GM12878 (cell line): Measurements from ENCODE around the gene TMEM255B. TPM values are rescaled to one million over a fixed set of nuclear protein-coding genes. Genes with fewer than 3 reads are reported as not detected.

Source experiments
- ATAC-seq: fragments of 200-7000 bp; cut with Tn5 transposase; 3 replicates; pipeline ENCODE4 v1.9.1; 2020; ENCODE audit warnings: mild to moderate bottlenecking, moderate library complexity
- BruUV-seq: library from RNA; stranded (reverse); fragments of 400-500 nt; replicated peaks from 2 replicates; lab custom pipeline; 2021; lab: Mats Ljungman, UMichigan
- CTCF ChIA-PET: fragments of 300-600 bp; sonication (Branson Sonifier 250); formaldehyde crosslinking; extraction: SDS; loops from one replicate; lab custom pipeline; 2021; ENCODE audit warnings: inconsistent platforms; lab: Yijun Ruan, JAX
- POLR2A ChIA-PET: fragments of 350-600 bp; formaldehyde crosslinking; extraction: SDS; loops from one replicate; lab custom pipeline; 2021; ENCODE audit warnings: inconsistent platforms; lab: Charles Lee
- RAD21 ChIA-PET: fragments of 300-600 bp; sonication (Branson Sonifier 250); formaldehyde crosslinking; loops from one replicate; lab custom pipeline; 2023; ENCODE audit warnings: antibody characterized with exemption; ENCODE audit not compliant: unreplicated experiment; lab: Charles Lee
- SMC1A ChIA-PET: fragments of 300-600 bp; sonication (Branson Sonifier 250); formaldehyde crosslinking; loops from one replicate; lab custom pipeline; 2023; ENCODE audit not compliant: unreplicated experiment, uncharacterized antibody; lab: Charles Lee
- DNase-seq: peaks from one replicate; pipeline ENCODE4 v3.0.0-alpha.2; 2011; ENCODE audit warnings: low read depth, low spot score
- FAIRE-seq: peaks from 3 replicates; lab custom pipeline; 2011; peaks lifted over from hg19 to GRCh38; lab: Jason Lieb, UNC
- H2AFZ ChIP-seq: 2 replicates; pipeline ENCODE4 v1.6.0; 2011; ENCODE audit warnings: low read depth, low read length, control low read depth; ENCODE audit not compliant: control insufficient read depth
- H3K27ac ChIP-seq: 2 replicates; pipeline ENCODE4 v1.5.1; 2011; ENCODE audit warnings: control low read depth; ENCODE audit not compliant: control insufficient read depth, insufficient read depth
- H3K27me3 ChIP-seq, 2 experiments: replicated peaks in 1 of 2; 2 replicates each; pipeline versions ENCODE4 v1.6.0 to v1.6.1; 2011; ENCODE audit warnings: low read length in 1 of 2; ENCODE audit not compliant: control insufficient read depth in 2 of 2, insufficient read depth in 2 of 2
- H3K36me3 ChIP-seq, 2 experiments: 2 replicates each; pipeline ENCODE4 v1.5.1; 2011; ENCODE audit warnings: low read length in 1 of 2; ENCODE audit not compliant: control insufficient read depth in 2 of 2, insufficient read depth in 2 of 2
- H3K4me1 ChIP-seq: 2 replicates; pipeline ENCODE4 v1.6.1; 2011; ENCODE audit warnings: mild to moderate bottlenecking, low read length, moderate library complexity, mixed read lengths; ENCODE audit not compliant: control insufficient read depth, insufficient read depth
- H3K4me2 ChIP-seq: 2 replicates; pipeline ENCODE4 v1.6.0; 2011; ENCODE audit warnings: control low read depth; ENCODE audit not compliant: control insufficient read depth, insufficient read depth
- H3K4me3 ChIP-seq: fragments of 200-600 bp; sonication (generic); 2 replicates; pipeline ENCODE4 v1.5.1; 2016
- H3K79me2 ChIP-seq: 2 replicates; pipeline ENCODE4 v1.6.0; 2011; ENCODE audit warnings: low read length; ENCODE audit not compliant: control insufficient read depth, insufficient read depth
- H3K9ac ChIP-seq: 2 replicates; pipeline ENCODE4 v1.8.0; 2011; ENCODE audit warnings: low read length, control low read depth, mixed read lengths; ENCODE audit not compliant: control insufficient read depth, insufficient read depth
- H3K9me3 ChIP-seq: replicated peaks from 3 replicates; pipeline ENCODE4 v1.5.1; 2011; ENCODE audit warnings: mild to moderate bottlenecking, low read length; ENCODE audit not compliant: control insufficient read depth, insufficient read depth
- H4K20me1 ChIP-seq: 2 replicates; pipeline ENCODE4 v1.6.0; 2011; ENCODE audit not compliant: control insufficient read depth, insufficient read depth
- LARP7 ChIP-seq: fragments of 450-650 bp; IDR thresholded peaks from 2 replicates; pipeline ENCODE4 v1.6.1; 2017; ENCODE audit warnings: mild to moderate bottlenecking
- SMAD5 ChIP-seq: IDR thresholded peaks from 2 replicates; pipeline ENCODE4 v1.6.1; 2016; ENCODE audit warnings: antibody characterized with exemption, low read depth
- USF1 ChIP-seq: IDR thresholded peaks from 2 replicates; pipeline ENCODE4 v1.6.1; 2011; ENCODE audit warnings: borderline replicate concordance, low read depth, mild to moderate bottlenecking, moderate library complexity, mixed read lengths, low read length; ENCODE audit not compliant: insufficient read depth; ENCODE audit errors: extremely low read length
- ZSCAN29 ChIP-seq: fragments of 450-650 bp; IDR thresholded peaks from 2 replicates; pipeline ENCODE4 v1.6.1; 2017; ENCODE audit warnings: mild to moderate bottlenecking, moderate library complexity
- WGBS: methylation state at CpG from one replicate; pipeline ENCODE4 v1.1.6; 2016; ENCODE audit warnings: low lambda C conversion rate; ENCODE audit not compliant: insufficient replicate concordance, insufficient coverage; ENCODE audit errors: missing lambda C conversion rate; 5-methylcytosine and 5-hydroxymethylcytosine counted together
- in situ Hi-C: fragments of 300-500 bp; cut with MboI; formaldehyde crosslinking; loops from 9 replicates; pipeline ENCODE4 v1.14.3; 2018; ENCODE audit warnings: mixed read lengths
- intact Hi-C: fragments of 100-400 bp; cut with micrococcal nuclease; formaldehyde crosslinking; loops from one replicate; pipeline ENCODE4 v1.14.2; 2022; ENCODE audit not compliant: unreplicated experiment
- polyA plus RNA-seq, 11 experiments: library from polyadenylated mRNA; depleted of rRNA in 4 of 11; unstranded in 6 of 11; stranded (reverse) in 5 of 11; fragments of >200 nt; fragmentation: Nextera tagmentation in 4 of 11; fragmentation: Illumina TruSeq in 1 of 11; extraction: Ambion mirVana in 4 of 11; extraction: Trizol in 1 of 11; gene quantifications; 1 replicate in 1 of 11; 2 replicates in 10 of 11; pipeline versions ENCODE4 v1.2.1 to v1.2.3, GENCODE V29; 2011 to 2016; ENCODE audit warnings: inconsistent platforms in 2 of 11, missing spikeins in 2 of 11, low read depth in 1 of 11
- total RNA-seq, 4 experiments: library from RNA; depleted of rRNA in 3 of 4; stranded (reverse); fragments of >200 nt in 3 of 4; fragmentation: Illumina TruSeq in 1 of 4; extraction: Trizol in 1 of 4; gene quantifications; 2 replicates each; pipeline versions ENCODE4 v1.2.1 to v1.2.3, GENCODE V29; 2013 to 2021
- TF ChIP-seq, protein P1 (sequence below): IDR thresholded peaks from 2 replicates; pipeline ENCODE4 v1.6.1; 2012; ENCODE audit warnings: mild to moderate bottlenecking, low read depth, low read length

TMEM255B gene
- total and polyA plus RNA-seq, 10 of the 15 experiments (the other 5 are each of a cell fraction or from before 2014, with no cell fraction given), result 0.04 to 0.62 (median 0.13) TPM; not detected in 3

- BruUV-seq, result no TSS peak
- TF ChIP-seq SMAD5 (no peak), LARP7 (no peak), ZSCAN29 (no peak), USF1 (no peak)
- TF ChIP-seq, protein P1, sequence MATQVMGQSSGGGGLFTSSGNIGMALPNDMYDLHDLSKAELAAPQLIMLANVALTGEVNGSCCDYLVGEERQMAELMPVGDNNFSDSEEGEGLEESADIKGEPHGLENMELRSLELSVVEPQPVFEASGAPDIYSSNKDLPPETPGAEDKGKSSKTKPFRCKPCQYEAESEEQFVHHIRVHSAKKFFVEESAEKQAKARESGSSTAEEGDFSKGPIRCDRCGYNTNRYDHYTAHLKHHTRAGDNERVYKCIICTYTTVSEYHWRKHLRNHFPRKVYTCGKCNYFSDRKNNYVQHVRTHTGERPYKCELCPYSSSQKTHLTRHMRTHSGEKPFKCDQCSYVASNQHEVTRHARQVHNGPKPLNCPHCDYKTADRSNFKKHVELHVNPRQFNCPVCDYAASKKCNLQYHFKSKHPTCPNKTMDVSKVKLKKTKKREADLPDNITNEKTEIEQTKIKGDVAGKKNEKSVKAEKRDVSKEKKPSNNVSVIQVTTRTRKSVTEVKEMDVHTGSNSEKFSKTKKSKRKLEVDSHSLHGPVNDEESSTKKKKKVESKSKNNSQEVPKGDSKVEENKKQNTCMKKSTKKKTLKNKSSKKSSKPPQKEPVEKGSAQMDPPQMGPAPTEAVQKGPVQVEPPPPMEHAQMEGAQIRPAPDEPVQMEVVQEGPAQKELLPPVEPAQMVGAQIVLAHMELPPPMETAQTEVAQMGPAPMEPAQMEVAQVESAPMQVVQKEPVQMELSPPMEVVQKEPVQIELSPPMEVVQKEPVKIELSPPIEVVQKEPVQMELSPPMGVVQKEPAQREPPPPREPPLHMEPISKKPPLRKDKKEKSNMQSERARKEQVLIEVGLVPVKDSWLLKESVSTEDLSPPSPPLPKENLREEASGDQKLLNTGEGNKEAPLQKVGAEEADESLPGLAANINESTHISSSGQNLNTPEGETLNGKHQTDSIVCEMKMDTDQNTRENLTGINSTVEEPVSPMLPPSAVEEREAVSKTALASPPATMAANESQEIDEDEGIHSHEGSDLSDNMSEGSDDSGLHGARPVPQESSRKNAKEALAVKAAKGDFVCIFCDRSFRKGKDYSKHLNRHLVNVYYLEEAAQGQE, result no peak
- H3K4me2 ChIP-seq, result no peak overlapping the region
- ChIA-PET RAD21 (no interaction called here), POLR2A (no interaction called here), SMC1A (no interaction called here), CTCF (no interaction called here)
- peaks cover 2 to 14% of the 10 kb centered on the region in 2 experiments for H3K27me3 ChIP-seq
- in situ Hi-C loops (no loop called here), intact Hi-C loops (no loop called here)
- H4K20me1 ChIP-seq, result no peaks in the 10 kb centered on the region
- no peaks in the 10 kb centered on the region for H3K79me2 ChIP-seq
- peaks cover 2% of the 10 kb centered on the region; the same call in 2 of the 3 replicates for H3K9me3 ChIP-seq
- no peak for ATAC-seq
- no peak overlapping the region for H3K9ac ChIP-seq
- no peak for FAIRE-seq
- no peak overlapping the region for H3K27ac ChIP-seq
- H3K36me3 ChIP-seq, result no peaks in the 10 kb centered on the region
- WGBS, result 85% methylated on average over 4 of the region's 4 CpGs
- DNase-seq, result no peak
- no peaks in the 10 kb centered on the region for H3K4me1 ChIP-seq
- no peak overlapping the region for H3K4me3 ChIP-seq
- H2AFZ ChIP-seq, result no peak overlapping the region
Observed at GRCh38 chr13:113865427-113865826, 106.4 kb downstream of the TMEM255B start.

Other genes starting within 250 kb of the TMEM255B start
- gene TFDP1, start 174.5 kb upstream of the TMEM255B start, total RNA-seq (2014; rRNA removed), result 97.9 and 115 TPM in 2 replicates
- 95.4 and 98.3 TPM in 2 replicates for gene TFDP1, start 174.5 kb upstream of the TMEM255B start, total RNA-seq (2014; rRNA removed; fragmentation: Illumina TruSeq; extraction: Trizol)
- gene TFDP1, start 174.5 kb upstream of the TMEM255B start, total RNA-seq (2021), result 182 and 186 TPM in 2 replicates
- gene TFDP1, start 174.5 kb upstream of the TMEM255B start, polyA plus RNA-seq (2011; rRNA removed), result 139 and 163 TPM in 2 replicates
- gene TFDP1, start 174.5 kb upstream of the TMEM255B start, polyA plus RNA-seq (2014; fragmentation: Illumina TruSeq; extraction: Trizol), result 182 and 225 TPM in 2 replicates
- gene TFDP1, start 174.5 kb upstream of the TMEM255B start, polyA plus RNA-seq (2014; fragmentation: Nextera tagmentation; extraction: Ambion mirVana), result 10 to 100 TPM; 64.0 to 95.8 TPM
- gene TFDP1, start 174.5 kb upstream of the TMEM255B start, polyA plus RNA-seq (2014; rRNA removed), result 163 and 164 TPM in 2 replicates
- 100 to 1,000 TPM in 1 of 2 experiments, 10 to 100 TPM in 1; 37.7 to 254 TPM for gene TFDP1, start 174.5 kb upstream of the TMEM255B start, polyA plus RNA-seq (2016; fragmentation: Nextera tagmentation; extraction: Ambion mirVana)
- gene ATP4B, start 101.0 kb upstream of the TMEM255B start, total RNA-seq (2014; rRNA removed), result 0.16 TPM in 1 of 2 replicates, not detected in the other
- 0.18 TPM in 1 of 2 replicates, not detected in the other for gene ATP4B, start 101.0 kb upstream of the TMEM255B start, total RNA-seq (2014; rRNA removed; fragmentation: Illumina TruSeq; extraction: Trizol)
- gene ATP4B, start 101.0 kb upstream of the TMEM255B start, total RNA-seq (2021), result 0.19 TPM in 1 of 2 replicates, not detected in the other
- gene ATP4B, start 101.0 kb upstream of the TMEM255B start, polyA plus RNA-seq (2011; rRNA removed), result not detected in 2 replicates
- gene ATP4B, start 101.0 kb upstream of the TMEM255B start, polyA plus RNA-seq (2014; fragmentation: Illumina TruSeq; extraction: Trizol), result 0.09 TPM in 1 of 2 replicates, not detected in the other
- under 1 TPM; 0.05 to 0.32 TPM for gene ATP4B, start 101.0 kb upstream of the TMEM255B start, polyA plus RNA-seq (2014; fragmentation: Nextera tagmentation; extraction: Ambion mirVana)
- 0.16 and 0.33 TPM in 2 replicates for gene ATP4B, start 101.0 kb upstream of the TMEM255B start, polyA plus RNA-seq (2014; rRNA removed)
- gene ATP4B, start 101.0 kb upstream of the TMEM255B start, polyA plus RNA-seq (2016; fragmentation: Nextera tagmentation; extraction: Ambion mirVana), result under 1 TPM; 0.11 to 0.29 TPM
- under 0.01 TPM in 1 of 2 replicates, not detected in the other for gene GRK1, start 92.0 kb upstream of the TMEM255B start, total RNA-seq (2014; rRNA removed)
- not detected in 2 replicates for gene GRK1, start 92.0 kb upstream of the TMEM255B start, total RNA-seq (2014; rRNA removed; fragmentation: Illumina TruSeq; extraction: Trizol)
- not detected in 2 replicates for gene GRK1, start 92.0 kb upstream of the TMEM255B start, total RNA-seq (2021)
- gene GRK1, start 92.0 kb upstream of the TMEM255B start, polyA plus RNA-seq (2011; rRNA removed), result not detected in 2 replicates
- not detected in 2 replicates for gene GRK1, start 92.0 kb upstream of the TMEM255B start, polyA plus RNA-seq (2014; fragmentation: Illumina TruSeq; extraction: Trizol)
- gene GRK1, start 92.0 kb upstream of the TMEM255B start, polyA plus RNA-seq (2014; fragmentation: Nextera tagmentation; extraction: Ambion mirVana), result not detected
- 0.04 TPM in 1 of 2 replicates, not detected in the other for gene GRK1, start 92.0 kb upstream of the TMEM255B start, polyA plus RNA-seq (2014; rRNA removed)
- not detected for gene GRK1, start 92.0 kb upstream of the TMEM255B start, polyA plus RNA-seq (2016; fragmentation: Nextera tagmentation; extraction: Ambion mirVana)
- 0.11 TPM in 2 replicates for gene GAS6, start 104.8 kb downstream of the TMEM255B start, total RNA-seq (2014; rRNA removed)
- 0.09 TPM in 1 of 2 replicates, not detected in the other for gene GAS6, start 104.8 kb downstream of the TMEM255B start, total RNA-seq (2014; rRNA removed; fragmentation: Illumina TruSeq; extraction: Trizol)
- 0.24 and 0.59 TPM in 2 replicates for gene GAS6, start 104.8 kb downstream of the TMEM255B start, total RNA-seq (2021)
- 0.04 and 0.06 TPM in 2 replicates for gene GAS6, start 104.8 kb downstream of the TMEM255B start, polyA plus RNA-seq (2011; rRNA removed)
- 0.07 TPM in 1 of 2 replicates, not detected in the other for gene GAS6, start 104.8 kb downstream of the TMEM255B start, polyA plus RNA-seq (2014; fragmentation: Illumina TruSeq; extraction: Trizol)
- gene GAS6, start 104.8 kb downstream of the TMEM255B start, polyA plus RNA-seq (2014; fragmentation: Nextera tagmentation; extraction: Ambion mirVana), result not detected
- 0.03 and 0.11 TPM in 2 replicates for gene GAS6, start 104.8 kb downstream of the TMEM255B start, polyA plus RNA-seq (2014; rRNA removed)
- gene GAS6, start 104.8 kb downstream of the TMEM255B start, polyA plus RNA-seq (2016; fragmentation: Nextera tagmentation; extraction: Ambion mirVana), result under 1 TPM; 0.36 to 0.38 TPM
- not detected in 2 replicates for gene C13orf46, start 214.8 kb downstream of the TMEM255B start, total RNA-seq (2014; rRNA removed)
- gene C13orf46, start 214.8 kb downstream of the TMEM255B start, total RNA-seq (2014; rRNA removed; fragmentation: Illumina TruSeq; extraction: Trizol), result not detected in 2 replicates
- gene C13orf46, start 214.8 kb downstream of the TMEM255B start, total RNA-seq (2021), result 0.08 and 0.18 TPM in 2 replicates
- 0.04 TPM in 1 of 2 replicates, not detected in the other for gene C13orf46, start 214.8 kb downstream of the TMEM255B start, polyA plus RNA-seq (2011; rRNA removed)
- gene C13orf46, start 214.8 kb downstream of the TMEM255B start, polyA plus RNA-seq (2014; fragmentation: Illumina TruSeq; extraction: Trizol), result 0.13 TPM in 1 of 2 replicates, not detected in the other
- not detected for gene C13orf46, start 214.8 kb downstream of the TMEM255B start, polyA plus RNA-seq (2014; fragmentation: Nextera tagmentation; extraction: Ambion mirVana)
- 0.01 and 0.18 TPM in 2 replicates for gene C13orf46, start 214.8 kb downstream of the TMEM255B start, polyA plus RNA-seq (2014; rRNA removed)
- not detected for gene C13orf46, start 214.8 kb downstream of the TMEM255B start, polyA plus RNA-seq (2016; fragmentation: Nextera tagmentation; extraction: Ambion mirVana)